Ishikawa (cell line): ENCODE measurements around the gene ATRAID.

ENCODE experiments used
- NFIC ChIP-seq: IDR thresholded peaks from 2 replicates; pipeline ENCODE4 v1.6.1; 2012
- REST ChIP-seq: IDR thresholded peaks from 2 replicates; pipeline ENCODE4 v1.6.1; 2012; ENCODE audit warnings: low read depth, mild to moderate bottlenecking
- TAF1 ChIP-seq: IDR thresholded peaks from 2 replicates; pipeline ENCODE4 v1.6.1; 2012; ENCODE audit warnings: low read depth, mild to moderate bottlenecking
- TCF12 ChIP-seq: IDR thresholded peaks from 2 replicates; pipeline ENCODE4 v1.6.1; 2012; ENCODE audit warnings: low read depth

- no peak for TF ChIP-seq NFIC
- TF ChIP-seq REST = no peak
- TF ChIP-seq TCF12 = 0 out of 2 replicates have a peak, but pooled peaks have one; percentile 15
- no peak for TF ChIP-seq TAF1
Observed at GRCh38 chr2:27264253-27264752, 52.5 kb downstream of the ATRAID start.
